GM10847 (cell line): Measurements from ENCODE around the gene PRAC2.

Source experiments
- POLR2A ChIP-seq: IDR thresholded peaks from 2 replicates; pipeline ENCODE4 v1.6.1; 2011; ENCODE audit not compliant: insufficient read length; ENCODE audit errors: extremely low read depth

PRAC2 gene

DNA sequence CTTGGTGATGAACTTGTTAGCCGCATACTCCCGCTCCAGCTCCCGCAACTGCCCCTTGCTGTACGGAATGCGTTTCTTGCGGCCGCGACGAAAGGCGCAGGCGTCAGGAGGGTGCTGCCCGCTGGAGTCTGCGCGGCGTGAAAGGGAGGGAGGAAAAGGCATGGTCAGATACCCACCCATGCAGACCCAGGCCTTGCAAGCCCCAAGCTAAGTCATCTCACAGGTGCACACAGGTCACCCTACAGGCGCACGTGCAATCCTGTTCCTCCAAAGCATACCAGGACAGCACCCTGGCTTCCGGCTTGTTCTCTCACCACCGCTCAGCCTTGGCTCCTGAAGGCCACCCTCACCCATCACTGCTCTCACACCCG, 3.9 kb downstream of the PRAC2 start:
- TF ChIP-seq POLR2A = no peak

DNA sequence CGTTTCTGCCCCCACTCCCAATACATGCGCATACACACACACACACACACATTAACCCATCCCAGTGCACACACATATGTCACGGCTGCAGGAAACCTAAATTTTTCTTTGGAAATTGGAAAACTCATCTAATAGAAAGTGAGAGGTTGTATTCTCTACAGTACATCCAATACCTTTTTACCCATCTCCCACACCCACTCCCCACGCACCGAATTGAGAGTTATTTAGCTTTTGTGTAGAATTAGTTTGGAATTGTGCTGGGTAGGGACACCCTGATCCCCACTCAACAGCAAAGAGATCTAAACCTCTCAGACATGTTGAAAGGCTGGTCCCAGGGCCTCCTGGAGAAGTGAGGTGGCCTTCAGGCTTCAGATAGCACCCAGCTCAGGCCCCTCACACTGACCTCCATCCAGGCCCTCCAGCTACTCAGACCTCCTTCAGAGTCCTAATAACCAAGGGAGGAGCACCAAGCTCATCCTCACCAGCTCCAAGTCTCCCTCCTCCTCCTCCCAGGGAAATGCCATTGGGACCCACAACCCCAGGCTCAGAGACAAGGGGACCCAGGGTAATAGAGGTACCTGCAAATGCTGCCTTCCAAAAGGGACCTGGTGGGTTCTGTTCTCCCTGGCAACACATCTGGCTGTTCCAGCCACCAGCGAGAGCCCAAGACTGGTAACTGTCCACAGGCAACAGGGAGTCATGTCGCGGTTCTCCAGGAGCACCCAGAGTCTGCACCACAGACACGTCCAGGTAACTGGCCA, 4.6 kb downstream of the PRAC2 start:
- no peak for TF ChIP-seq POLR2A

GRCh38 chr17:48728232-48729231, 5.5 kb downstream of the PRAC2 start, which contains the start of gene HOXB13:
Gene HOXB13 (minus strand): TSS chr17:48728750. CDS start chr17:48728593, 157 bp downstream.
- no peak for TF ChIP-seq POLR2A

DNA sequence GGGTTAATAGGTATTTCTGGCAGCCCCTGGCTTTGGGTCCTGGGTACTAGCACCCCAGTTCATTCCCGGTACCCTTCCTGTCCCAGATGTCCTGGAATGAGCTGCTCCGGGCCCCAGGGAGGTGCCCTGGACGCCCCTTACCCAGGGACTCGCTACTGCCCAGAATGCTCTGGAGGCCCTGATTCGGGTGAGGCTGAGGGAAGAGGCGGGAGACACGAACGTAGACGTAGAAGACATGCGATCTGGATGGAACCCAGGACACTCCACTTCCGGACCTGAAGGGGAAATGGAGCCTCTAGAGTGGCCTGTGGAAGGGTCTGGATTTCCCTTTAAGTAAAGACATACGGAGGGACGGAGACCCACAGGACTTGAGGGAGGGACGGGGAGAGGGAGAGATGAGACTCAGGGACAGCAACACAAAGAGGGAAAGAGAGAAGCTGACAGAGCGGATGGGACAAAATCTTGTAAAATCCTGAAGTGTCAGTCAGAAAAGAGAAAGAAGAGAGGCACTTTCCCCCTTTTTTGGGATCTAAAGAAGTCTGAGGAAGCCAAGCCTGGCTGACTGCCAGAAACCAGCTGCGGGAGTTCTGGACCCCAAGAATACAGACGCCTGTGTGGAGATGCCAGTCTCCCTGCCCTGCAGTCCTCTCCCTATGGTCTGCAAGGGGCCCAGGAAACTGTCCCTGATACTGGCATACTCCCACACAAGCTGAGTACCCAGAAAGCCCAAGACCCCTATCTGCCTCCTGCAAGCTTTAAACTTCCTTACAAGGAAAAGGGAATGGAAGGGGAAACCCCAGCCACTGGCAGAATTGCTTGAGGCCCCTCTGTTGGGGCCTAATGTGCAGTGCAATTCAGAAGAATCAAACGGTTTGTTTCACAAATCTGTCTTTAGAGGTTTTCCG, 6.6 kb downstream of the PRAC2 start:
- no peak for TF ChIP-seq POLR2A

GRCh38 chr17:48730240-48730550, 7.2 kb downstream of the PRAC2 start:
- no peak for TF ChIP-seq POLR2A

GRCh38 chr17:48731355-48731754, 8.4 kb downstream of the PRAC2 start:
- no peak for TF ChIP-seq POLR2A

- TF ChIP-seq POLR2A = no peak
Measured at GRCh38 chr17:48732688-48733629, 10.0 kb downstream of the PRAC2 start.

GRCh38 chr17:48733632-48734328, 10.8 kb downstream of the PRAC2 start:
- TF ChIP-seq POLR2A = no peak

DNA sequence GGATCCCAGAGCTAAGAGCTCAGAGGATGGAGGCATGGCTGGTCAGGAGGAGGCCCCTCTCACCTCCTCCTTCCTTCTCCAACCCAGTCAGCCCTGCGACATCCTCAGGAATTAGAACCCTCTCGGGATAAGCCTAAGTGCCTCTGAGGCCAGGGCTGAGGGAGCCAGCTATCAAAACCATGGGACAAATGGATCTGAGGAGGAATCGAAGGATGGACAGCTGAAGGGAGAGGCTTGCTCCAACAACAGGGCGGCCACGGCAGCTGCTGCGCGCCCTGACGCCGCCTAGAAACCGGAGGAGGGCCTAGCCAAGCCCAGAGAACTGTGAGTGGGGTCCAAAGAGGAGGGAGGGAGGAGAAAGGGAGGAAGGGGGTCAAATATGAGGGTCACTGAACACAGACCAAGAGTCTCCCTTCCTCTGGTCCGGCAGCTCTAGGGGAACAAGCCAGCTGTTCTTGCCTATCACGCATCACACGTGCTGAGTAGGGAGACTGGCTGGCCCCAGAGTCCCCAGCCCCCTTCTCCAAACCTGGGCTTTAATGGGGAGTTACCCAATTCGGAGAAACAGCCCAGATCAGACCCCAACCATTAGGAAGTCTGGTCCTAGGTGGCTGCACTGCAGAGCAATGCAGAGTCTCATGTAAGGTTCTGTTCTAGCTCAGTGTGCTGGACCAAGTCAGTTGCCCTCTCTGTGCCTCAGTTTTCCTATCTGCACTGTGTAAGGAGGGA, 11.5 kb downstream of the PRAC2 start:
- TF ChIP-seq POLR2A = no peak

DNA sequence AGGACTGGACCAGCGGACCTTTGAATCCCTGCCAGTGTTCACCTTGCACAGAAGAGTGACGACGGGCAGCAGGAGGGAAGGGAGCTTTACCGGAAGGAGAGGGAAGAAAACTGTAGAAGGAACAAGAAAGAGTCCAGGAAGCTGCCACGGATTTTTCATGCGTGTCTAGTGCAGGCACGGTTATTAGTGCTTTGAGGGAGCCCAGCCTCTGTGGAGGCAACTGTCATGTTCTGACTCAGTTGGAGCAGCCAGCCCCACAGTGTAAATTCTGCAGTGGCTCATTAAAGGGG, 12.0 kb downstream of the PRAC2 start:
- TF ChIP-seq POLR2A = no peak

- TF ChIP-seq POLR2A = no peak
Measured at GRCh38 chr17:48737330-48738043, 14.5 kb downstream of the PRAC2 start.

DNA sequence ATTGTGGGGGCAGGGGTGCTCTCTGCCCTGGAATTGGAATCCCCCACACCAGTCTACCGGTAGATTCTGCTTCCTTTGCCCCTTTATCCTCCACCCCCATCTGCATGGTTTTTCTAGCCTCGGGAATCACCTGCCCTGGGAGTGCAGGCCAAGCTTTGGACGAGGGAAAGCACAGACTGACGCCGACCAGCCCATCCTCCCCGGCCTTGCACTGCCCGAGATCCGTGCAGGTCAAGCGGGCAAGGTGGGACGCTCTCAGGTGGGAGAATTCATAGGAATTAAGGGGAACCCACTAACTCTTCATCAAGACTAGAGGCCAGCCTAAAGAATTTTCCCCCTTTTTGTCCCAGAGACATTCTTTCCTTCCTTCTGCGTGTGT, 15.4 kb downstream of the PRAC2 start:
- no peak for TF ChIP-seq POLR2A
